WI38 (cell line): ENCODE measurements around the gene SNX17.

Source experiments
- H3K4me3 ChIP-seq: 2 replicates; pipeline ENCODE4 v1.5.1; 2011; ENCODE audit warnings: low read depth, mild to moderate bottlenecking, control low read depth, low read length
- TF ChIP-seq, protein P1 (sequence below): IDR thresholded peaks from 2 replicates; pipeline ENCODE4 v1.5.1; 2012; ENCODE audit warnings: low read depth, mild to moderate bottlenecking, control low read depth, low read length

Gene SNX17

DNA sequence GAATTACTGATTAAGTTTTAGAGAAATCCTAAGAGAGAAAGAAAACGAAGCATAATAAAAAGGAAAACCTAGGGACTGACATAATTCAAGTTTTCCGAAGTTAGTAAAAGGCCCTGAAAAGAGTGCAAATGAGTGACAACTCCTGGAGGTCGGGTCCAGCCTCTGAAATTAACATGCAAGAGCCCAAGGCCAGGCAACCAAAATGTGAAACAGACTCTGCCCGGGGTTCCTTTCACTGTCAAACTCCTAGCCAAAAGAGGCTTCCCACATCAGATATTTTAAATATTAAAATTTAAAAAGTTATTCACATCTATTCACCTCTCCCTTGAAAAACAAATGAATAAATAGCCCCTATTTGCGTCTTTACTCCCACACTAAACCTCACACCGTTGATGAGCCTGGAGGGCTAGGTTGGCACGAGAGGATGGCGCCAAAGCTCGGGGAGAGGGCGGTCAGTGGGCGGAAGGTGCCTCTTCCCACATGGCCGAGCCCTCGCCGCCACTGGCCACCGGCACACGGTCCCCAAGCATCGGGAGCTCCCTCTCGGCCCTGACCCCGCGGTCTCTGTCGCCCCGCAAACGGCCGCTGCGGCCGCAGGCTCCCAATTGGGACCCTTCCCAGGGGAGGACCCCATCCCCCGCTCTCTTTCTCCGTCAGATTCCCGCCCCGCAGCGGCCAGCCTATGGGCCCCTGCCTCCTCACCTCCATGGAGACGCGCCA is 38.3 kb downstream of the SNX17 start:
- TF ChIP-seq, protein P1, sequence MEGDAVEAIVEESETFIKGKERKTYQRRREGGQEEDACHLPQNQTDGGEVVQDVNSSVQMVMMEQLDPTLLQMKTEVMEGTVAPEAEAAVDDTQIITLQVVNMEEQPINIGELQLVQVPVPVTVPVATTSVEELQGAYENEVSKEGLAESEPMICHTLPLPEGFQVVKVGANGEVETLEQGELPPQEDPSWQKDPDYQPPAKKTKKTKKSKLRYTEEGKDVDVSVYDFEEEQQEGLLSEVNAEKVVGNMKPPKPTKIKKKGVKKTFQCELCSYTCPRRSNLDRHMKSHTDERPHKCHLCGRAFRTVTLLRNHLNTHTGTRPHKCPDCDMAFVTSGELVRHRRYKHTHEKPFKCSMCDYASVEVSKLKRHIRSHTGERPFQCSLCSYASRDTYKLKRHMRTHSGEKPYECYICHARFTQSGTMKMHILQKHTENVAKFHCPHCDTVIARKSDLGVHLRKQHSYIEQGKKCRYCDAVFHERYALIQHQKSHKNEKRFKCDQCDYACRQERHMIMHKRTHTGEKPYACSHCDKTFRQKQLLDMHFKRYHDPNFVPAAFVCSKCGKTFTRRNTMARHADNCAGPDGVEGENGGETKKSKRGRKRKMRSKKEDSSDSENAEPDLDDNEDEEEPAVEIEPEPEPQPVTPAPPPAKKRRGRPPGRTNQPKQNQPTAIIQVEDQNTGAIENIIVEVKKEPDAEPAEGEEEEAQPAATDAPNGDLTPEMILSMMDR, result no peak
- peak overlapping the region; percentile 98 for H3K4me3 ChIP-seq

- peak within 1 kb of the TSS; percentile 98 for H3K4me3 ChIP-seq
- TF ChIP-seq, protein P1, result no peak
Measured at GRCh38 chr2:27409321-27410073, 39.1 kb downstream of the SNX17 start, which contains the start of gene PPM1G. TSS of gene PPM1G (minus strand) at chr2:27409591. CDS start at chr2:27409422, 169 bp downstream.

- no peak overlapping the region for H3K4me3 ChIP-seq
- TF ChIP-seq, protein P1, result no peak
Measured at GRCh38 chr2:27412419-27413152, 42.2 kb downstream of the SNX17 start.

DNA sequence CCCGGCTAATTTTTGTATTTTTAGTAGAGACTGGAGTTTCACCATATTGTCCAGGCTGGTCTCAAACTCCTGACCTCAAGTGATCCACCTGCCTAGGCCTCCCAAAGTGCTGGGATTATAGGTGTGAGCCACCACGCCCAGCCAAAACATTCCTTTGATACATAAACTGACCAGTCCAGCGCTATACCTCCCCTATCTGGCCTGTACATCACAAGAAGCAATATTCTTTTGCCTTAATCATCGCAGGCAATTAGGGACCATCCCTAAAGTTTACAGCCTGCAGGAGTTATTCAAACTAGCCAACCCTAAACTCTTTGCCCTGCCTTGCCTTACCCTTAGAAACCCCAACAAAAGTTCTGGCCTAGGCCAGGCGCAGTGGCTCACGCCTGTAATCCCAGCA is 45.7 kb downstream of the SNX17 start:
- TF ChIP-seq, protein P1, result no peak
- H3K4me3 ChIP-seq, result no peak overlapping the region

DNA sequence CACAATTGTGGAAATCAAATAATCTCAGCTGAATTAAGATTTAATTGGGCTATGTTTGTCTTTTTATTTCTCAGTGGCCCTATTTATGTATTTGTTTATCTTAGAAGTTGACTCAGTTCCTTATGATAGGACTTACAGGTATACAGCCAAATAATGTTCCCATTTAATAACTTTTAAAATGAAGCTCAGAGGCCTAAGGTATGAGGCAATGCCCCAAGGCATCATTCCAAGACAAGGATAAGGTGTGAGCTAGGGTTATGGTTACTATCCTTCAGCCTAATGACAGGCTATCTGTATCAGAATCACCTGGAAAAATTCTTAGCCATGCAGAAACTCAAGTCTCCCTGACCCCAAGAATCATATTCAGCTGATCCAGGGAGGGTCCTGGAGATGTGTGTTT is 50.6 kb downstream of the SNX17 start:
- no peak overlapping the region for H3K4me3 ChIP-seq
- TF ChIP-seq, protein P1, result no peak

GRCh38 chr2:27421660-27422250 is 51.3 kb downstream of the SNX17 start:
- no peak overlapping the region for H3K4me3 ChIP-seq
- TF ChIP-seq, protein P1, result no peak
